ENCODE data around the gene SLC41A2.

Gene SLC41A2

DNA sequence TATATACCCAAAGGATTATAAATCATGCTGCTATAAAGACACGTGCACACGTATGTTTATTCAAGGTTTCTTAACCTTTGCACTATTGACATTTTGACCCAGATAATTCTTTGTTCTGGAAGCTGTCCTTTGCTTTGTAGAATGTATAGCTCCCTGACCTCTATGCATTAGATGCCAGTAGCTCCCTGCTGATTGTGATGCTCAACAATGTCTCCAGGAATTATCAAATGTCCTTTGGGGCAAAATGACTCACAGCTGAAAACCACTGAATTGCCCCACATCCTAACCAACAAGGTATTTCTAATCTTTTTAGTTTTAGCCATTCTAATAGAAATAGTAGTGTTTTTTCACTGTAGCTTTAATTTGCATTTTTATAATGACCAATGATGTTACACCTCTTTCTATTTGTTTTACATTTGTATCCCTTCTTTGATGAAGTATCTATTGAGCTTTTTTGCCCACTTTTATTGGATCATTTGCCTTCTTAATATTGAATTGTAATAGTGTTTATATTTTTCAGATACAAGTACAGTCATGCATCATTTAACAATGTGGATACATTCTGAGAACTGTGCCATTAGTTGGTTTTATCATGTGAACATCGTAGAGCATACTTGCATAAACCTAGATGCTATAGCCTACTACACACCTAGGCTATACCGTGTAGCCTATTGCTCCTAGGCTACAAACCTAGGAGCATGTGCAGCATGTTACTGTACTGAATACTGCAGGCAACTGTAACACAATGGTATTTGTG, 17.7 kb upstream of the SLC41A2 start:
- no peaks in the 10 kb centered on the region for H3K9me3 Mint-ChIP-seq
- H3K36me3 Mint-ChIP-seq (ENCODE audit: low read depth), result no peaks in the 10 kb centered on the region
- no peak for DNase-seq
- H3K27ac Mint-ChIP-seq, result no peak overlapping the region
- no peak overlapping the region for H3K4me3 Mint-ChIP-seq
- peaks cover 3% of the 10 kb centered on the region for H3K4me1 Mint-ChIP-seq (ENCODE audit: low read depth)
- H3K27me3 Mint-ChIP-seq, result no peaks in the 10 kb centered on the region

DNA sequence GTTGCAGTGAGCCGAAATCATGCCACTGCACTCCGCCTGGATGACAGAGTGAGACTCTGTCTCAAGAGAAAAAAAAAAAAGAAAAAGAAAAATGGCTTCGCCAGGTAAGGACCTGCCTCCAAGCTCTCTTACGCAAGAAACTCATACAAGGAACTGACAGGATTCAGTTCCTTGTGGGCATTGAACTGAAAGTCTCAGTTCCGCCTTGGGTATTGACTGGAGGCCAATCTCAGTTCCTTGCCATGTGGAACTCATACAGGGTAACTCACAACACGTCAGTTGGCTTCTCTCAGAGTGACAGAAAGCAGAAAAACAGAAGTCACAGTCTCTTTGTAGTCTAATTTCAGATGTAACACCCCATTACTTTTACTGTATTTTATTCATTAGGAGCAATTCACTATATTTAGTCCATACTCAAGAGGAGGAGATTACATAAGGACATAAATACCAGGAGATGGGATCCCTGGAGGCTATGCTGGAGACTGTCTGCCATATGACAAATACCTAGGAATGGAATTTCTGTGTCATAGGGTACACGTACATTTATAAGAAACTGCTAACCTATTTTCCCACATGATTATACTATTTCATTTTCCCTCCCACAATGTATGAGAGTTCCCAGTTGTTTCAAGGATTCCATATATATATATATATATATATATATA, 16.7 kb upstream of the SLC41A2 start:
- DNase-seq, result no peak
- peaks cover 3% of the 10 kb centered on the region for H3K4me1 Mint-ChIP-seq (ENCODE audit: low read depth)
- no peak overlapping the region for H3K4me3 Mint-ChIP-seq
- no peaks in the 10 kb centered on the region for H3K36me3 Mint-ChIP-seq (ENCODE audit: low read depth)
- no peak overlapping the region for H3K27ac Mint-ChIP-seq
- no peaks in the 10 kb centered on the region for H3K27me3 Mint-ChIP-seq
- H3K9me3 Mint-ChIP-seq, result no peaks in the 10 kb centered on the region

DNA sequence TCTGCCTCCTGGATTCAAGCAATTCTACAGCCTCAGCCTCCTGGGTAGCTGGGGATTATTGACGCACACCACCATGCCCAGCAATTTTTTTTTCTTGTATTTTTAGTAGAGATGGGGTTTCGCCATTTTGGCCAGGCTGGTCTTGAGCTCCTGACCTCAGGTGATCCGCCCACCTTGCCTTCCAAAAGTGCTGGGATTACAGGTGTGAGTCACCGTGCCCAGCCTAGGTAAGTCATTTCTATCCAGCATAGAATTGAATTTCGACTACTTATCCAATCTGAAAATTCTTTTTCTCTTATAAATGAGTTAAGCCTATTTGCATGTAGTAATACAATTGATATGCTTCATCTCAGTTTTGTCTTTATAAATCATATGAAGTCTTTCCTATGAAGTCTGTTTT, 15.2 kb upstream of the SLC41A2 start:
- Mint-ChIP-seq H3K27me3 (no peaks in the 10 kb centered on the region), H3K27ac (no peak overlapping the region), H3K4me3 (no peak overlapping the region), H3K36me3 (ENCODE audit: low read depth) (no peaks in the 10 kb centered on the region), H3K4me1 (ENCODE audit: low read depth) (peaks cover 3% of the 10 kb centered on the region), H3K9me3 (no peaks in the 10 kb centered on the region)
- no peak for DNase-seq

DNA sequence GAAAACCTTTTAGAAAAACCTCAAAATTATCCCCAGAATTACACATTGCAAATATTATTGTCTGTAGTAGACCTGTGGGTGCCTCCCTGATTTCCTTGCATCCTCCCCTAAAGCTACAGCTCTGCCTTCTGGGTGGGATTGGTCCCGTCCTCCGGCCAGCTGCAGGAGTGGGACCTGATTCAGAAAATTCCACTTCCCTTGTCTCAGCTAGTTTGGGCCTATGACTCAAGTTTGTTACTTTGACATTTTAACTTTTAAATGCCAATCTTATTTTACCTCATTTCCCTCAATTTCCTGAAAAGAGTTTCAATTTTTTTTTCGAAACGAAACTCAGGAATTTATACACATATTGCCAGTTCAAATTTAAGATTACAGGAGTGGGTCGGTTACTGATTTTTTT, 13.2 kb upstream of the SLC41A2 start:
- H3K27me3 Mint-ChIP-seq, result peaks cover under 1% of the 10 kb centered on the region
- H3K27ac Mint-ChIP-seq, result no peak overlapping the region
- peaks cover 3% of the 10 kb centered on the region for H3K4me1 Mint-ChIP-seq (ENCODE audit: low read depth)
- H3K36me3 Mint-ChIP-seq (ENCODE audit: low read depth), result no peaks in the 10 kb centered on the region
- no peak overlapping the region for H3K4me3 Mint-ChIP-seq
- H3K9me3 Mint-ChIP-seq, result no peaks in the 10 kb centered on the region
- DNase-seq, result no peak

DNA sequence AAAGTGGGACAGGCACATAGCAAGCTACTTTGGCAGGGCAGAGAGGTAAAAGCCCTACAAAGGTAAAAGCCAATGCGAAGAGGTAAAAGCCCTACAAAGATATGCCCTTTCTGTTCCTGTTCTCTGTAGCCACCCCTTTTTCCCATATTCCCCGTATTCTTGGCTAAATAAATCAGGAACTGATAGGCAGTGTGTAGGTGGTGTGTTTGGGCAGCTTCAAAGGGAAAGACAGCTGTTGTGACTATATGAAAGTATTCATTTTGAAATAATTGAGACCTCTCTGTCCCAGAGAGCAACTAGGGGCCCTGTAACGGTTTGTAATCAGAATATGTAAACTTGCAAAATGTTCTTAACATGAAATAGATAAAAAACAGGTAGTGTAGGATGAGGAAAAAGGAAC, 11.3 kb upstream of the SLC41A2 start:
- DNase-seq, result no peak
- peaks cover 12% of the 10 kb centered on the region for H3K27me3 Mint-ChIP-seq

DNA sequence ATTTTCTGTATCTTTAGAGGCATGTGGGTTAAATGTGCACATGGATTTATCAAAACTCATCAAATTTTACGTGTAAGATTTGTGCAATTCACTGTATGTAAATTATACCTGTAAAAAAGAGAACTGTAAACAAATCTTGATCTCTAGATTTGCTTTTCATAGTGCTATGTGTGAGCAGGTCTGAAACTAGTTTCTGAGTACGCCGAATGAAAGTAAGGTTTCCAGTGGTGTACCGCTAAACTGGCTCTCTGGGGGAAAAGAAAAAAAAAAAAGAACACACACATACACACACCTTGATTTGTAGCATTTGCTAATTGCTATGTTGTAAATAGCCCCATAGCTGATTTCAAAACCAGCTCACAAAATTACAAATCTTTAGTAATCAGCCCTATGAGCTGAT, 8.6 kb upstream of the SLC41A2 start:
- no peak overlapping the region for H3K27ac Mint-ChIP-seq
- H3K4me3 Mint-ChIP-seq, result no peak overlapping the region
- H3K36me3 Mint-ChIP-seq (ENCODE audit: low read depth), result no peaks in the 10 kb centered on the region
- no peak for DNase-seq
- H3K27me3 Mint-ChIP-seq, result peaks cover 25% of the 10 kb centered on the region
- no peaks in the 10 kb centered on the region for H3K9me3 Mint-ChIP-seq
- H3K4me1 Mint-ChIP-seq (ENCODE audit: low read depth), result no peaks in the 10 kb centered on the region

More for the DNA sequence above, 11.3 kb upstream of the SLC41A2 start:
- H3K4me1 Mint-ChIP-seq (ENCODE audit: low read depth), result no peaks in the 10 kb centered on the region
- H3K27ac Mint-ChIP-seq, result no peak overlapping the region
- H3K9me3 Mint-ChIP-seq, result no peaks in the 10 kb centered on the region
- no peaks in the 10 kb centered on the region for H3K36me3 Mint-ChIP-seq (ENCODE audit: low read depth)
- H3K4me3 Mint-ChIP-seq, result no peak overlapping the region

DNA sequence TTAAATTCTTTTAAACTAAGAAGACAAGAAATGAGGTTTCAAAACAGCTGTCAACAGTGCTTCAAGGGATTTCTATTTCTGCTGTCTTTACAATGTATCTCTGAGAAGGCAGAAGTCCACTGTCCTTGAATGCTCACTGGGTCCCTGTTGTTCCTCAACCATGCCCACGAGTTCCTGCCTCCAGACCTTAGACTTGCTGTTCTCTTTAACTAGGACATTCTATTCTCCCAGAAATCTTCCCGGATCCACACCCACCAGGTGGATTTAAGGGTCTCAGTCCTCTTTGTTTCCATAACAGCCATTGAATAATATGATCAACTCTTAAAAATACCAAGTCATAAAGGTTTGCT, 6.7 kb upstream of the SLC41A2 start:
- Mint-ChIP-seq H3K27me3 (peaks cover 32% of the 10 kb centered on the region), H3K27ac (no peak overlapping the region), H3K4me1 (ENCODE audit: low read depth) (peaks cover 2% of the 10 kb centered on the region), H3K4me3 (no peak overlapping the region), H3K36me3 (ENCODE audit: low read depth) (no peaks in the 10 kb centered on the region), H3K9me3 (no peaks in the 10 kb centered on the region)
- no peak for DNase-seq

DNA sequence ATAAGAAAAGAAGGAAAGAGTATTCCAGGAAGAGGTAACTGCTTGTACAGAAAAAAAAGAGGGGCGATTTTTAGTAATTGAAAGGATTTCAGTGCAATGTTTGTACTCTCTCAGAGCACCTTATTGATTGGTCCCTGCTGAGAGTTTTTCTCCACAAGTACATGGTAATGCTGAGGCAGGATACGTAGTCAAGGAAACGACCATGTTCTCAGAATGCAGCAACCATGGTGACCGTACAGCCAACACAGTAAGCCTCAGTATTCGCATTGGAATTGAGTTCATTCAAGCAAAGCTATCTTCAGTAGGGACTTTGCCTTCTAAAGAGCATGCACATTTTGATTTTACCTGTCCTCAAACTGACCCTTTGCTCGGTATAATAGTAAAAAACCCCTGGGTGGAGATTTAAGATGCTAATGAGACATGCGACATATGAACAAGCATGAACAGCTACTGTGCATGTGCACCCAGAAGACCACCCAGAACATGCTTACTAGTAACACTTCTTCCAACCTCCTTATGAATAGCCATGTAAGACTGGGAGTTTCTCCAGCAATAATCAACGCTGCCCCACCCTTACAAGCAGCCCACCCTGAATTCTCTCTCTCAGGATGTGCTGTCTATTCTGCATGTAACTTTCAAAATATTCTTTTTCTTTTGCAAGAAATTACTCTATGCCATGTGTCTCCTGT, 6.2 kb upstream of the SLC41A2 start:
- H3K9me3 Mint-ChIP-seq, result no peaks in the 10 kb centered on the region
- H3K27ac Mint-ChIP-seq, result no peak overlapping the region
- peaks cover 33% of the 10 kb centered on the region for H3K27me3 Mint-ChIP-seq
- DNase-seq, result no peak
- no peaks in the 10 kb centered on the region for H3K36me3 Mint-ChIP-seq (ENCODE audit: low read depth)
- no peak overlapping the region for H3K4me3 Mint-ChIP-seq
- peaks cover 7% of the 10 kb centered on the region for H3K4me1 Mint-ChIP-seq (ENCODE audit: low read depth)

DNA sequence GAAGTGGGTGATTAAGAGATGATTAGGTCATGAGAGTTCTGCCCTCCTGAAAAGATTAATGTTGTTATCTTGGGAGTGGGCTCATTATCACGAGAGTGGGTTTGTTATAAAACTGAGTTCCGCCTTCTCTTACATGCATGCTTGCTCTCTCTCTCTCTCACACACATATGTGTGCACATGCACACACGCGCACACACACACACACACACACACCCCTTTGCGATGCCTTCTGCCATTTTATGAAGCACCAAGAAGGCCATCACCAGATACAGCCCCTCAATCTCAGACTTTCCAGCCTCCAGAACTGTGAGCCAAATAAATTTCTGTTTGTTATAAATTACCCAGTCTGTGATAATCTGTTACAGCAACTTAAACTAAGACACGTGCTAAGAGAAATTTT, 5.7 kb upstream of the SLC41A2 start:
- H3K4me3 Mint-ChIP-seq, result no peak overlapping the region

DNA sequence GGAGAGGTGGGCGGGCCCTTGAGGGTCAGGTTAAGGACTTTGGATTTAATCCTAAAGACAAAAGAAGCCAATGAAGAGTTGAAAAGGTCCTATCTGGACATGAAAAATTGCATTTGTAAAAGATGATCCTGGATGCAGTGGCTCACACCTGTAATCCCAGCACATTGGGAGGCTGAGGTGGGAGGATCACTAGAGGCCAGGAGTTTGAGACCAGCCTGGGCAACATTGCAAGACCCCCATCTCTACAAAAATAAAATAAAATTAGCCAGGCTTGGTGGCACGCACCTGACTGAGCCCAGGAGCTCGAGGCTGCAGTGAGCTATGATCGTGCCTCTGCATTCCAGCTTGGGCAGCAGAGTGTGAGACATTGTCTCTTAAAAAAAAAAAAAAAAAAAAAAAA, 2.4 kb upstream of the SLC41A2 start:
- DNase-seq, result no peak
- Mint-ChIP-seq H3K9me3 (no peaks in the 10 kb centered on the region), H3K27ac (no peak overlapping the region), H3K4me3 (no peak overlapping the region), H3K4me1 (ENCODE audit: low read depth) (peaks cover 27% of the 10 kb centered on the region), H3K27me3 (peaks cover 34% of the 10 kb centered on the region), H3K36me3 (ENCODE audit: low read depth) (peaks cover 2% of the 10 kb centered on the region)

More for the DNA sequence above, 5.7 kb upstream of the SLC41A2 start:
- Mint-ChIP-seq H3K27ac (no peak overlapping the region), H3K36me3 (ENCODE audit: low read depth) (no peaks in the 10 kb centered on the region), H3K4me1 (ENCODE audit: low read depth) (peaks cover 13% of the 10 kb centered on the region), H3K9me3 (no peaks in the 10 kb centered on the region), H3K27me3 (peaks cover 33% of the 10 kb centered on the region)
- DNase-seq, result no peak

DNA sequence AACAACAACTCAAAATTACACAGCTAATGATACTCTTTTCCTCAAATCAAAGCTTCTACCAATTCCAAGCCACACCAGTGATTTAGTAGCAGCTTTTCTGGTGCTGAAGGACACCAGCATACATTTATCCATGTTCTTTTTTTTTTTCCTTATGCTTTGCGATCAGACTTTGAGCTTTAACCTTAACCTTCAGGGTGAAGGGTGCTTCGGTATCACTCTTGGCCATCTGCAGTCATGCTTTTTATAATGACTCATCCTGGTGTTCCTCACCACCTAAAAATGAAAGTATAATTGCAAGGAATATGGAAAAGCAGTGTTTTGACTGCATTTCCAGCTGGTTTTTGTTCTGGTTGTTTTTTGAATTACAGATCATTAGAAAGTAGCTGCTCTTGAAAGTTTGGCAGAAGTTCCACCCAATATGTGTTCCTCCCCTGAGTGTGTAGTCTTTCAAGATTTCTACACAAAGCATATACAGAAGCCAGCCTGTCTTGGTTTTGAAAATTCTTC, 1.3 kb upstream of the SLC41A2 start:
- H3K4me3 Mint-ChIP-seq, result peak overlapping the region; percentile 83
- peaks cover 27% of the 10 kb centered on the region for H3K4me1 Mint-ChIP-seq (ENCODE audit: low read depth)
- H3K27me3 Mint-ChIP-seq, result peaks cover 30% of the 10 kb centered on the region
- H3K36me3 Mint-ChIP-seq (ENCODE audit: low read depth), result peaks cover 2% of the 10 kb centered on the region
- no peaks in the 10 kb centered on the region for H3K9me3 Mint-ChIP-seq
- DNase-seq, result no peak
- peak overlapping the region; percentile 94 for H3K27ac Mint-ChIP-seq

DNA sequence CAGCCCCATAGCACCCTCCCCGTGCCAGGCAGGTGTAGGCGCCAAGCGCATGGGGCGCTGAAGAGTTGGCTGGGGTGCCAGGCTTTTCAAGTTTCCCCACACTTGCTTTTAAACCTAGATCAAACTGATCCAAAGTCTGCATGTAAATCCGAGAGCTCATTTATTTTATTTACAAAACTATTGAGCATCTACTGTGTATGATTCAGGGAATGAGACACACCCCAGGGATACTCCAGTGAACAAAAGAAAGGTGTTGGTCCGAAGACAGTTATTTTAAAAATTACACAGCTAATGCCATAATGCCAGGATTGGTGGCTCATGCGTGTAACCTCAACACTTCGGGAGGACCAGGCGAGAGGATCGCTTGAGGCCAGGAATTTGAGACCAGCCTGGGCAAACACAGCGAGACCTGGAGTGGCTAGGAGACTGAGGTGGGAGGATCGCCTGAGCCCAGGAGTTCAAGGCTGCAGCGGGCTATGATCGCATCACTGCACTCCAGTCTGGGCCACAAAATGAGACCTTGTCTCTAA, 780 bp upstream of the SLC41A2 start:
- Mint-ChIP-seq H3K27ac (peak overlapping the region; percentile 94), H3K4me1 (ENCODE audit: low read depth) (peaks cover 27% of the 10 kb centered on the region), H3K4me3 (peak overlapping the region; percentile 83), H3K36me3 (ENCODE audit: low read depth) (peaks cover 2% of the 10 kb centered on the region), H3K27me3 (peaks cover 29% of the 10 kb centered on the region), H3K9me3 (no peaks in the 10 kb centered on the region)
- no peak for DNase-seq

DNA sequence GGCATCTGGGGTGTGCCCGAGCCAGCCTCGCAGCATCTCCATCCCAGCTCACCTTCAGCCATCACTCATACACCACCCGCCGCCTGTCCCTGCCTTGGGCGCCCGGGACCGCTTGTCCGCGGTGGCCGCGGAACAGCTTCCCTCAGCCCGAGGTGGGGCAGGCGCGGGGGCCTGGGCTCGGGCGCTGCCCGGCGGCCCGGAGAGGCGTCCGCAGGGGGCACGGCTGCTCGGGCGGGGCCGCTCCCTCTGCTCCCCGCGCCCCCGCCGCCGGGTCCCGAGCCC, 430 bp downstream of the SLC41A2 start:
- Mint-ChIP-seq H3K27ac (peak overlapping the region; percentile 77), H3K36me3 (ENCODE audit: low read depth) (peaks cover 2% of the 10 kb centered on the region), H3K27me3 (peaks cover 18% of the 10 kb centered on the region), H3K9me3 (no peaks in the 10 kb centered on the region), H3K4me3 (peak overlapping the region; percentile 80), H3K4me1 (ENCODE audit: low read depth) (peaks cover 27% of the 10 kb centered on the region)
- DNase-seq, result no peak

DNA sequence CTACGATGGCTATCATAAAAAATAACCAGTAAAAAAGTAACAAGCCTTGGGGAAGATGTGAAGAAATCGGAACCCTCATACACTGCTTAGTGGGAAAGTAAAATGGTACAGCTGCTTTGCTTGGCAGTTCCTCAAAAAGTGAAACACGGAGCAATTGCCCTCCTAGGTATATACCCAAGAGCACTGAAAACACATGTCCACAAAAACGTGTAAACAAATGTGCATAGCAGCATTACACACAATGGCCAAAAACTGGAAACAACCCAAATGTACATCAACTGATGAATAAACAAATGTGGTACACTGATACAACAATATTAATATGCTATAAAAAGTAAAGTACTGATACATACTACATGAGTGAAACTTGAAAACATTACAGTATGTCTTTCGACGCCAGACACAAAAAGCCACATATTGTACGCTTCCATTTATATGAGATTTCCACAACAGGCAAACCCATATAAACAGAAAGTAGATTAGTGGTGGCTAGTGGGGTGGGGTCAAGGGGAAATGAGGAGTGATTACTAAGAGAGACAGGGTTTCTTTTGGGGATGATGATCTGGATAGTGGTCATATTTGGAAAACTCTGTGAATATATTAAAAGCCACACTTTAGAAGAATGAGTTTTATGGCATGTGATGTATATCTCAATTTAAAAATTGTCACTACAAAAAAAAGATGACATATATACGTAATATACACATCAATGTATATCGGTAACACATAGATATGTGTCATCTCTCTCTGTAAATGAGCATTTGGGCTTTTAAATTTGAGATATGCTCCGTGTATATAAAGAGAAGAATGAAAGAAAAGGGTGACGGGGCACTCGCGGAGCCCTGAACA, 996 bp downstream of the SLC41A2 start:
- Mint-ChIP-seq H3K27ac (peak overlapping the region; percentile 77), H3K4me1 (ENCODE audit: low read depth) (peaks cover 27% of the 10 kb centered on the region), H3K9me3 (no peaks in the 10 kb centered on the region), H3K27me3 (peaks cover 18% of the 10 kb centered on the region), H3K4me3 (peak overlapping the region; percentile 80), H3K36me3 (ENCODE audit: low read depth) (peaks cover 2% of the 10 kb centered on the region)
- no peak for DNase-seq

Measured in activated T-cell treated with anti-CD3 and anti-CD28 coated beads, Interleukin-2, amount 50 U/mL, for 24 hours (primary cell).